WI38 (cell line): ENCODE results near the gene SYCN.

Experiments
- H3K4me3 ChIP-seq: 2 replicates; pipeline ENCODE4 v1.5.1; 2011; ENCODE audit warnings: low read depth, mild to moderate bottlenecking, control low read depth, low read length
- CTCF ChIP-seq: IDR thresholded peaks from 2 replicates; pipeline ENCODE4 v1.5.1; 2012; ENCODE audit warnings: low read depth, mild to moderate bottlenecking, control low read depth, low read length

Gene SYCN

DNA sequence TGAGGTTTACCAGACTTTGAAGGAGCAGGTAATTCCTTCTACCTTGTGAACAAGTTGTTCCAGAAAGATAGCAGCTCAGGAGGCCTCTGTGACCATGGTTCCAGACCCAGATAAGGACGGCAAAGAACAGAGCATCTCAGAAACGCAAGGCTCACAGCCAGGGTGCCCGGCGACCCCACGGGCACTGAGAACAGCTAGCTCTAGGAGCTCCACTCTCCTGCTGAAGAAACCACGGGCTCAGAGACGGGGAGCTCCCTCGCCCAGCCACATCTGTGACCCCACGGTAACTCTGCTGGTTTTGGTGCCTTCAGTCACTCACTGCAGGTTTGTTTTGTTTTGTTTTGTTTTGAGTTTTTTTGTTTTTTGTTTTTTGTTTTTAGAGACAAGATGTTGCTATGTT, 23.3 kb downstream of the SYCN start:
- no peak for TF ChIP-seq CTCF

GRCh38 chr19:39179754-39180153, 24.3 kb downstream of the SYCN start:
- TF ChIP-seq CTCF: no peak
- no peak overlapping the region for H3K4me3 ChIP-seq

More for the DNA sequence above, 23.3 kb downstream of the SYCN start:
- H3K4me3 ChIP-seq: no peak overlapping the region

- no peak for TF ChIP-seq CTCF
- H3K4me3 ChIP-seq: no peak overlapping the region
Measured at GRCh38 chr19:39178296-39179006, 25.6 kb downstream of the SYCN start.

- no peak for TF ChIP-seq CTCF
- no peak overlapping the region for H3K4me3 ChIP-seq
Measured at GRCh38 chr19:39177736-39178135, 26.3 kb downstream of the SYCN start.

GRCh38 chr19:39177110-39177699, 26.9 kb downstream of the SYCN start:
- no peak for TF ChIP-seq CTCF

DNA sequence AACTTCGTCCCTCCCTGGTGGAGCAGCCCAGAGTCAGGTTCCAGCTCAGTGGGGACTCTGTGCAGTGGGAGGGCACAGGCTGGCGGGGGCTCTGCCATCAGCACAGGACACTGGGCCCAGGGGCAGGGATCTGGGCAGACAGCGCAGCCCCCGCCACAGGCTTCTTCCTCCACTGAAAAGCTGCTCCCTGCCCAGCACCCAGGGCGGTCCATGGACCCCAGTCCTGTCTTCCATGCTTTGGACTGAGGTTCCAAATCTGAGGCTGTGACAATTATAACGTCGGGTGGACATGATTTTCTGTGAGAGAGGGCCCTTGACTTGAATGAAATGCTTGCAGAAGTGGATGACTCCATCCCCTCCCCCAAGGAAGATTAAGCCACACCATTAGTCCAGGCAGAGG, 28.5 kb downstream of the SYCN start:
- no peak for TF ChIP-seq CTCF
- no peak overlapping the region for H3K4me3 ChIP-seq

More at GRCh38 chr19:39177110-39177699, 26.9 kb downstream of the SYCN start:
- no peak overlapping the region for H3K4me3 ChIP-seq
